ENCODE results near the gene TMEM270. TPM values are rescaled to one million over a fixed set of nuclear protein-coding genes. Genes with fewer than 3 reads are reported as not detected.

TMEM270 gene
- total RNA-seq, 1 donor from 2014 or later, result not detected

GRCh38 chr7:73906874-73907273 lies 45.9 kb downstream of the TMEM270 start:
- Mint-ChIP-seq H3K27ac (ENCODE audit: unreplicated experiment) (peak overlapping the region; percentile 73), H3K36me3 (ENCODE audit: low read depth) (no peaks in the 10 kb centered on the region), H3K4me1 (no peaks in the 10 kb centered on the region), H3K9me3 (no peaks in the 10 kb centered on the region), H3K27me3 (ENCODE audit: low read depth) (no peaks in the 10 kb centered on the region), H3K4me3 (no peak overlapping the region)
- no peak for DNase-seq (ENCODE audit: low read depth, low spot score)
- TF ChIP-seq, protein P1, sequence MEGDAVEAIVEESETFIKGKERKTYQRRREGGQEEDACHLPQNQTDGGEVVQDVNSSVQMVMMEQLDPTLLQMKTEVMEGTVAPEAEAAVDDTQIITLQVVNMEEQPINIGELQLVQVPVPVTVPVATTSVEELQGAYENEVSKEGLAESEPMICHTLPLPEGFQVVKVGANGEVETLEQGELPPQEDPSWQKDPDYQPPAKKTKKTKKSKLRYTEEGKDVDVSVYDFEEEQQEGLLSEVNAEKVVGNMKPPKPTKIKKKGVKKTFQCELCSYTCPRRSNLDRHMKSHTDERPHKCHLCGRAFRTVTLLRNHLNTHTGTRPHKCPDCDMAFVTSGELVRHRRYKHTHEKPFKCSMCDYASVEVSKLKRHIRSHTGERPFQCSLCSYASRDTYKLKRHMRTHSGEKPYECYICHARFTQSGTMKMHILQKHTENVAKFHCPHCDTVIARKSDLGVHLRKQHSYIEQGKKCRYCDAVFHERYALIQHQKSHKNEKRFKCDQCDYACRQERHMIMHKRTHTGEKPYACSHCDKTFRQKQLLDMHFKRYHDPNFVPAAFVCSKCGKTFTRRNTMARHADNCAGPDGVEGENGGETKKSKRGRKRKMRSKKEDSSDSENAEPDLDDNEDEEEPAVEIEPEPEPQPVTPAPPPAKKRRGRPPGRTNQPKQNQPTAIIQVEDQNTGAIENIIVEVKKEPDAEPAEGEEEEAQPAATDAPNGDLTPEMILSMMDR (conservative IDR thresholded peaks at IDR 0.05), result no peak

- H3K27ac Mint-ChIP-seq (ENCODE audit: unreplicated experiment), result no peak overlapping the region
- no peaks in the 10 kb centered on the region for H3K36me3 Mint-ChIP-seq (ENCODE audit: low read depth)
- TF ChIP-seq, protein P1 (conservative IDR thresholded peaks at IDR 0.05), result no peak
- H3K4me3 Mint-ChIP-seq, result no peak overlapping the region
- no peak for DNase-seq (ENCODE audit: low read depth, low spot score)
- no peaks in the 10 kb centered on the region for H3K4me1 Mint-ChIP-seq
- no peaks in the 10 kb centered on the region for H3K9me3 Mint-ChIP-seq
- no peaks in the 10 kb centered on the region for H3K27me3 Mint-ChIP-seq (ENCODE audit: low read depth)
Observed at GRCh38 chr7:73907554-73908122, 46.7 kb downstream of the TMEM270 start.

DNA sequence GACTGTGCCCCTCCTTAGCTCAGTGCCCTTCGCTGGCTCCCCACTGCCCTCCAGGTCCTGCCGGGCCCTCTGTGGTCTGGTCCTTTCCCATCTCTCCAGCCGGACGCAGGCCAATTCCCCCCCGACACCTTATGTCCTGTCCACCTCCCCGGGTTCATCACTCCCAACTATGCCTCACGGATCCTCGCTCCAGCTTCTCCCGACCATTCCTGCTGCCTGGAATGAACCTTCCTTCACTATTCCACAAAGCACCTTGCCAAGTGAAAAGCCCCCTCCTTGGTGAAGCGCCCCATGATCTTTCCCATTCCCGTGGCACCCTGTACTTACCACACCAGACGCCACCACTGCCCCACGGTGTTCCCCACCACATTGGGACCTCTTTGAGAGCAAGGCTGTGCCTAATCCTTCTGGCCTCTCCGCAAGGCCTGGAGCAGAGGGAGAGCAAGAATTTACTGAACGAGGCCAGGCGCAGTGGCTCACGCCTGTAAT lies 47.2 kb downstream of the TMEM270 start:
- Mint-ChIP-seq H3K9me3 (no peaks in the 10 kb centered on the region), H3K4me1 (no peaks in the 10 kb centered on the region), H3K27me3 (ENCODE audit: low read depth) (no peaks in the 10 kb centered on the region), H3K4me3 (no peak overlapping the region), H3K27ac (ENCODE audit: unreplicated experiment) (no peak overlapping the region), H3K36me3 (ENCODE audit: low read depth) (no peaks in the 10 kb centered on the region)
- TF ChIP-seq, protein P1 (conservative IDR thresholded peaks at IDR 0.05), result no peak
- DNase-seq (ENCODE audit: low read depth, low spot score), result no peak

DNA sequence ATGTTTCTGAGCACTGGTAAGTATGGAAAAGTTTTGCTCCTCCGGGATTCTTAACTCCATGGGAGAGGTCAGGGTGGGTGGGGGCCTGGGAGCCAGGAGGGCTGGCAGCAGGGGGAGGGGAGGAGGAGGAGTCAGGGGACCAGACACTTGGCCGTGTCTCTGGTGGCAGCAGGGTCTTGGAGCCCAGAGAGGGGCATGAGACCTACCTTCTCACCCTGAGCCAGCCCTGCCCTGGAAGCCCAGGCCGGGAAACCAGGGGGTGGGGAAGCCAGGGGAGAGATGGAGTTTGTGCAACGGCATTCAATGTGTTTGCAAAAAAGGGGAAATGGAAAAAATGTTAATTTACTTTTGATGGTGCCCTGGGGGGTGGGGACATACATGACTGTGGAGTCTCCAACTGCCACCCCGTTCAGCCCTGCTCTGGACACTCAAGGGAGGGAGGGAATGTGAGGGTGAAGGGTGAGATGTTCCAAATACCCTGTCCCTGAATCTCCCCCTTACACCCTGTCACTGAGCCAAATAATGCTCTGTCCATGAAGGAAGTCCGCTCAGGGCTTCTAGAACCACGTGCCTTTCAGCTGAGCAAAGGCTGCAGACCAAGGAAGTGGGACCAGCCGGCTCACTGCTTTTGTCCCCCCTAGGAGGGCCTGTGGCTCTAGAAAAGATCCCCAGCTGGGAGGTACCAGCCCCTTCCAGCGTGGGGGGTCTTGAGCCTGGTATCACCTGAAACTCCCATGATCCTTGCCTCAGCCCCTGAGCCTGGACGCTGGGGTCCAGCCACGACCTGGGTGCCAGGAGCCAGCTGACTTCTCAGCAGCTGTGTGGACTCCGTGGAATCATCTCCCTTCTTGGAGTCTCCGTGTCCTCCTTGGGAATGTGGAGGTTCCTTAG lies 48.3 kb downstream of the TMEM270 start:
- no peak for DNase-seq (ENCODE audit: low read depth, low spot score)
- no peak overlapping the region for H3K27ac Mint-ChIP-seq (ENCODE audit: unreplicated experiment)
- no peaks in the 10 kb centered on the region for H3K27me3 Mint-ChIP-seq (ENCODE audit: low read depth)
- H3K4me3 Mint-ChIP-seq, result no peak overlapping the region
- H3K36me3 Mint-ChIP-seq (ENCODE audit: low read depth), result no peaks in the 10 kb centered on the region
- TF ChIP-seq, protein P1 (conservative IDR thresholded peaks at IDR 0.05), result no peak
- H3K9me3 Mint-ChIP-seq, result no peaks in the 10 kb centered on the region
- H3K4me1 Mint-ChIP-seq, result no peaks in the 10 kb centered on the region

DNA sequence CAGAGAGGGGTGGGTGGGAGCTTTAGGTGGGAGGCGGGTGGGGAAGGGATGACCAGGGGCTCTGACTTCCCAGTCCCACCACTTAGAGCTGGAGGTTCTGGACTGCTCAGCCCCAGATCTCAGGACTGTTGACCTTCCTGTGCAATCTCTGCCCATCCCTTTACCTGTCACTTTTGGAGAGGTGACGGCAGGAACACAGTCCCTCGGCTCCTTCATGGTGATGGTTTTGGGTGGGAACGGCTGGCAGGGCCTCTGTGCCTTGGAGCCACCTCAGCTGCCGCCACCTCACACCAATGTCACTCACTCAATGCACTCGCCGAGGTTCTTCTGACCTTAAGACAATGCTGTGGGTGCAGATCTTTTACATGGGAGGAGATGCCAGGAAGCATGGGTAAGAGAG lies 49.0 kb downstream of the TMEM270 start:
- H3K4me3 Mint-ChIP-seq, result no peak overlapping the region
- no peak overlapping the region for H3K27ac Mint-ChIP-seq (ENCODE audit: unreplicated experiment)
- TF ChIP-seq, protein P1 (conservative IDR thresholded peaks at IDR 0.05), result no peak
- no peaks in the 10 kb centered on the region for H3K27me3 Mint-ChIP-seq (ENCODE audit: low read depth)
- H3K4me1 Mint-ChIP-seq, result no peaks in the 10 kb centered on the region
- H3K36me3 Mint-ChIP-seq (ENCODE audit: low read depth), result no peaks in the 10 kb centered on the region
- no peak for DNase-seq (ENCODE audit: low read depth, low spot score)
- H3K9me3 Mint-ChIP-seq, result no peaks in the 10 kb centered on the region
